Osteocyte (in vitro differentiated cells): ENCODE data around the gene ROPN1L. TPM values are rescaled to one million over a fixed set of nuclear protein-coding genes. Genes with fewer than 3 reads are reported as not detected.

ENCODE experiments used
- DNase-seq: peaks from one replicate; pipeline ENCODE4 v3.0.0; 2021; ENCODE audit warnings: mixed read lengths; ENCODE audit not compliant: unreplicated experiment; ENCODE audit errors: extremely low spot score
- H3K27ac Mint-ChIP-seq: one replicate; pipeline ENCODE4 v1.8.0; 2021; ENCODE audit warnings: mild to moderate bottlenecking, mixed read lengths; ENCODE audit not compliant: unreplicated experiment
- H3K27me3 Mint-ChIP-seq: one replicate; pipeline ENCODE4 v1.8.0; 2021; ENCODE audit warnings: mixed read lengths; ENCODE audit not compliant: unreplicated experiment
- H3K36me3 Mint-ChIP-seq: one replicate; pipeline ENCODE4 v1.8.0; 2021; ENCODE audit warnings: mixed read lengths; ENCODE audit not compliant: unreplicated experiment
- H3K4me1 Mint-ChIP-seq: one replicate; pipeline ENCODE4 v1.8.0; 2021; ENCODE audit warnings: mixed read lengths; ENCODE audit not compliant: unreplicated experiment
- H3K4me3 Mint-ChIP-seq: one replicate; pipeline ENCODE4 v1.8.0; 2021; ENCODE audit warnings: mild to moderate bottlenecking, moderate library complexity, mixed read lengths; ENCODE audit not compliant: unreplicated experiment
- H3K9me3 Mint-ChIP-seq: one replicate; pipeline ENCODE4 v1.8.0; 2021; ENCODE audit warnings: mixed read lengths; ENCODE audit not compliant: unreplicated experiment
- CTCF ChIP-seq: fragments of 200-600 bp; sonication (generic); IDR thresholded peaks from 2 replicates; pipeline ENCODE4 v1.5.0; 2021; ENCODE audit warnings: antibody characterized with exemption, mild to moderate bottlenecking, moderate library complexity
- total RNA-seq: library from RNA; stranded (reverse); gene quantifications from 2 replicates; pipeline ENCODE4 v1.2.1, GENCODE V29; 2021

The ROPN1L gene
- total RNA-seq, 1 donor from 2014 or later = not detected

- Mint-ChIP-seq H3K36me3 (no peaks in the 10 kb centered on the region), H3K27ac (no peak overlapping the region)
- DNase-seq = no peak
Observed at GRCh38 chr5:10497554-10497953, 55.9 kb downstream of the ROPN1L start.

GRCh38 chr5:10498350-10498749 lies 56.7 kb downstream of the ROPN1L start:
- no peak for DNase-seq
- peaks cover 13% of the 10 kb centered on the region for H3K9me3 Mint-ChIP-seq
- H3K27me3 Mint-ChIP-seq = no peaks in the 10 kb centered on the region
- peaks cover 3% of the 10 kb centered on the region for H3K4me1 Mint-ChIP-seq
- no peaks in the 10 kb centered on the region for H3K36me3 Mint-ChIP-seq
- H3K4me3 Mint-ChIP-seq = no peak overlapping the region
- no peak for TF ChIP-seq CTCF
- no peak overlapping the region for H3K27ac Mint-ChIP-seq

More at GRCh38 chr5:10497554-10497953, 55.9 kb downstream of the ROPN1L start:
- Mint-ChIP-seq H3K27me3 (no peaks in the 10 kb centered on the region), H3K4me3 (no peak overlapping the region), H3K4me1 (peaks cover 3% of the 10 kb centered on the region), H3K9me3 (peaks cover 13% of the 10 kb centered on the region)
- no peak for TF ChIP-seq CTCF

- Mint-ChIP-seq H3K27ac (no peak overlapping the region), H3K36me3 (no peaks in the 10 kb centered on the region), H3K27me3 (no peaks in the 10 kb centered on the region), H3K4me3 (no peak overlapping the region), H3K4me1 (peaks cover 3% of the 10 kb centered on the region), H3K9me3 (peaks cover 11% of the 10 kb centered on the region)
- DNase-seq = no peak
- no peak for TF ChIP-seq CTCF
Observed at GRCh38 chr5:10499066-10499465, 57.4 kb downstream of the ROPN1L start.

GRCh38 chr5:10499776-10500175 lies 58.1 kb downstream of the ROPN1L start:
- Mint-ChIP-seq H3K27me3 (no peaks in the 10 kb centered on the region), H3K27ac (no peak overlapping the region), H3K4me3 (no peak overlapping the region), H3K9me3 (peaks cover 4% of the 10 kb centered on the region), H3K4me1 (peaks cover 3% of the 10 kb centered on the region), H3K36me3 (no peaks in the 10 kb centered on the region)
- DNase-seq = no peak
- no peak for TF ChIP-seq CTCF

DNA sequence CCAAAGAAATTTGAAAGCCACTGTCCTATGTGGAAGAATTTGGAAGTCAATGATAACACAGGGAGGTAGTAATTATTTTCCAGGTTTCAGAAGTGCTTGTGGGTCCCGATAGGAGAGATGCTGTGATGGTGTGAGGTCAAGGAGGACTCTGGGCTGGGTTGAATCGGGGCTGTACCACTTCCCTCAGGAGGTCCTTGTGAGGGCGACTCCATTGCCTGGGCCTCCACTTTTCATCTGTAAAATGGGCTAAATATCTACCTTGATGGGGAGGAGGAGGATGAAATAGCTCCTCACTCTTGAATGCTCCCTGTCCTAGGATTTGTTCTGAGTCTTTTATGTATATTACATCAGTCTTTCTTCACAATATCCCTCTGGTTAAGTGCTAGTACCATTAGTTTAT lies 59.0 kb downstream of the ROPN1L start:
- Mint-ChIP-seq H3K27me3 (no peaks in the 10 kb centered on the region), H3K4me3 (no peak overlapping the region), H3K4me1 (peaks cover 3% of the 10 kb centered on the region), H3K9me3 (no peaks in the 10 kb centered on the region), H3K36me3 (no peaks in the 10 kb centered on the region), H3K27ac (no peak overlapping the region)
- DNase-seq = no peak
- no peak for TF ChIP-seq CTCF
